ENCODE data around the gene GOT1.

GOT1 gene

GRCh38 chr10:99430451-99431189 is at the start of gene GOT1:
Gene GOT1 (minus strand): TSS chr10:99430624. CDS start chr10:99430565, 59 bp downstream.
- DNase-seq, result peak; percentile 86

- peak; percentile 18 for DNase-seq
These were observed 39.9 kb upstream of the GOT1 start for GRCh38 chr10:99470327-99470726.

GRCh38 chr10:99467236-99467999 is 37.0 kb upstream of the GOT1 start:
- DNase-seq, result no peak

- no peak for DNase-seq
These were observed 36.3 kb upstream of the GOT1 start for GRCh38 chr10:99466632-99467223.

GRCh38 chr10:99461230-99461629 is 30.8 kb upstream of the GOT1 start:
- DNase-seq, result no peak

- no peak for DNase-seq
These were observed 29.6 kb upstream of the GOT1 start for GRCh38 chr10:99460070-99460469.

GRCh38 chr10:99459217-99459616 is 28.8 kb upstream of the GOT1 start:
- no peak for DNase-seq

GRCh38 chr10:99457813-99458212 is 27.4 kb upstream of the GOT1 start:
- DNase-seq, result no peak

- DNase-seq, result no peak
These were observed 26.5 kb upstream of the GOT1 start for GRCh38 chr10:99456931-99457288.

- DNase-seq, result no peak
These were observed 25.9 kb upstream of the GOT1 start for GRCh38 chr10:99456207-99456930.

- no peak for DNase-seq
These were observed 21.6 kb upstream of the GOT1 start for GRCh38 chr10:99451981-99452380.

GRCh38 chr10:99451499-99451788 is 21.0 kb upstream of the GOT1 start:
- DNase-seq, result no peak

- no peak for DNase-seq
These were observed 20.4 kb upstream of the GOT1 start for GRCh38 chr10:99450624-99451498.

- no peak for DNase-seq
These were observed 19.7 kb upstream of the GOT1 start for GRCh38 chr10:99450156-99450555.

- DNase-seq, result no peak
These were observed 18.6 kb upstream of the GOT1 start for GRCh38 chr10:99449023-99449422.

GRCh38 chr10:99444383-99445045 is 14.1 kb upstream of the GOT1 start:
- DNase-seq, result no peak

GRCh38 chr10:99443500-99443899 is 13.1 kb upstream of the GOT1 start:
- DNase-seq, result no peak

GRCh38 chr10:99442394-99442793 is 12.0 kb upstream of the GOT1 start:
- no peak for DNase-seq

- no peak for DNase-seq
These were observed 8.5 kb upstream of the GOT1 start for GRCh38 chr10:99438890-99439289.

- DNase-seq, result no peak
These were observed 5.7 kb upstream of the GOT1 start for GRCh38 chr10:99435986-99436638.

- DNase-seq, result no peak
These were observed 3.1 kb upstream of the GOT1 start for GRCh38 chr10:99433378-99434020.

Data from NCI-H187 treated with DMSO at 0.1 percent for 48 hours (cell line).